Cardiac atrium fibroblast (primary cell): ENCODE results near the gene OR9G1. TPM values are rescaled to one million over a fixed set of nuclear protein-coding genes. Genes with fewer than 3 reads are reported as not detected.

Experiments
- total RNA-seq: library from RNA; depleted of rRNA; stranded (reverse); fragments of >200 nt; gene quantifications from 2 replicates; pipeline ENCODE4 v1.2.3, GENCODE V29; 2015

The OR9G1 gene
- total RNA-seq, result not detected in 2 replicates

DNA sequence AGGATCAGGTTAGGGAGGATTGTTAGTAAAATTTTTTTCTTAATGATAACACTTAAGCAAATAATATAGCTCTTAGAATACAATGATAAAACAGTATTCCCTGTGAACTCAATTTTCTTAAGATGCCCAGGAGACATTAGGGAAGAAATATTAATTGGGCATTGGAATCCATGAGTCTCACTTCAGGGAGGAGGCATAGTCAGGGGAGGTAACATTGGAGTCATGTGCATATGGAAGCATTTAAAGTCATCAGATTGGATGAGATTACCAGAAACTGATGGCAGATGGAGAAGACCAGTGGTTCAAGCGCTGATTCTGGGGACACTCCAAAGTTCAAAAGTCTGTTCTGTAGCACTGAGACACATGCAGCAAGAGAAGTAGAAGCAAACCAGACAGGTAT is at the start of gene OR9G1:
Gene OR9G1 (plus strand): TSS at position 301 of the 400 bp plus-strand sequence. CDS start 1,293 bp downstream, outside the sequence.

GRCh38 chr11:56663386-56663785 is 35.5 kb upstream of the OR9G1 start, which contains the start of gene OR5AR1:
TSS of gene OR5AR1 (plus strand) at chr11:56663686. CDS start at chr11:56663686, 0 bp downstream.

GRCh38 chr11:56748597-56748996 is 49.7 kb downstream of the OR9G1 start, which contains the start of gene OR9G4:
TSS of gene OR9G4 (minus strand) at chr11:56748697. CDS start at chr11:56743766, 4,931 bp downstream.

Other genes with a start within 250 kb of the OR9G1 start
- gene OR5M3, start 225.7 kb upstream of the OR9G1 start, total RNA-seq, result not detected in 2 replicates
- gene OR5M8, start 207.7 kb upstream of the OR9G1 start, total RNA-seq, result not detected in 2 replicates
- not detected in 2 replicates for gene OR5M11, start 155.8 kb upstream of the OR9G1 start, total RNA-seq
- not detected in 2 replicates for gene OR5M10, start 121.4 kb upstream of the OR9G1 start, total RNA-seq
- gene OR5M1, start 84.2 kb upstream of the OR9G1 start, total RNA-seq, result not detected in 2 replicates
- not detected in 2 replicates for gene OR5AP2, start 56.7 kb upstream of the OR9G1 start, total RNA-seq
- not detected in 2 replicates for gene OR5AR1, start 35.4 kb upstream of the OR9G1 start, total RNA-seq
- gene OR9G4, start 49.6 kb downstream of the OR9G1 start, total RNA-seq, result not detected in 2 replicates